ENCODE measurements around the gene ZBTB48.
"Not testable (repeated sequence)": the region's sequence is repeated elsewhere in the genome, so short reads cannot be mapped to it uniquely, and the experiment has no call there.

ZBTB48 gene

GRCh38 chr1:6635910-6636760, 56.3 kb downstream of the ZBTB48 start:
- DNase-seq, result no peak

GRCh38 chr1:6636778-6637177, 57.0 kb downstream of the ZBTB48 start:
- not testable (repeated sequence) for DNase-seq

DNA sequence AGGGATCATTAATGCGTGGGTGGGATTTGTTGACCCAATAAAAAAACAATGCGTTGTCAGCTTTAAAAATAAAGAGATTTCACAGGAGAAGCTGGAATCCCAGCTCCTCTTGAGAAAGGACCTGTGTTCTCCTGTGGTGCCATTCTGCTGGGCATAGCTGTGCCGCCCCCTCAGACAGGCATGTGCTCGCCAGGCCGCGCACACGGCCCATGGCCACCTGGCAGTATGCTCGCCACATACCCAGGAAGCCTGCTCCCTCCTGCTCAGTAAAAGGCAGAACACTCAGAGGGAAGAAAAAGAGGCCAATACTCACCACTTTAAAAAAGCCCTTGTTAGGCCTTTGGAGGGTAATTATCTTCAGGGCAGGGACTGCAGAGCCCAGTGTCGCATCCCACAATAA, 58.0 kb downstream of the ZBTB48 start:
- DNase-seq, result no peak

GRCh38 chr1:6638226-6638625, 58.4 kb downstream of the ZBTB48 start:
- DNase-seq, result no peak

All from activated naive CD4-positive, alpha-beta T cell (primary cell).